Testis (tissue), 2 donors: ENCODE measurements around the gene FBXW9.
"Not testable (repeated sequence)": the region's sequence is repeated elsewhere in the genome, so short reads cannot be mapped to it uniquely, and the experiment has no call there.

Source experiments
- POLR2A ChIP-seq: fragments of 450-650 bp; IDR thresholded peaks from one replicate; pipeline ENCODE4 v1.6.1; 2017; ENCODE audit warnings: antibody characterized with exemption, mild to moderate bottlenecking, moderate library complexity
- TF ChIP-seq, protein P1 (sequence below), 3 experiments: fragments of 450-650 bp in 2 of 3; fragments of 200-600 bp in 1 of 3; sonication (generic) in 1 of 3; IDR thresholded peaks; one replicate each; pipeline ENCODE4 v1.5.1; 2016 to 2019; ENCODE audit warnings: antibody characterized with exemption in 3 of 3, mild to moderate bottlenecking in 2 of 3, moderate library complexity in 1 of 3

DNA sequence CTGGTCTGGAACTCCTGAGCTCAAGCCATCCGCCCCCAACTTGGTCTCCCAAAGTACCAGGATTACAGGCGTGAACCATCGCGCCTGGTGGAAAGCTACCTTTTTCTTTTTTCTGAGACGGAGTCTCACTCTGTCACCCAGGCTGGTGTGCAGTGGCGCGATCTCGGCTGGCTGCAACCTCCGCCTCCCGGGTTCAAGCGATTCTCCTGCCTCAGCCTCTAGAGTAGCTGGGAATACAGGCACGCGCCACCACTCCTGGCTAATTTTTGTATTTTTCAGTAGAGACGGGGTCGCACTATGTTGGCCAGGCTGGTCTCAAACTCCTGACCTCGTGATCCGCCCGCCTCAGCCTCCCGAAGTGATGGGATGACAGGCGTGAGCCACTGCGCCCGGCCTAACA is 994 bp upstream of the FBXW9 start:
- TF ChIP-seq, protein P1, sequence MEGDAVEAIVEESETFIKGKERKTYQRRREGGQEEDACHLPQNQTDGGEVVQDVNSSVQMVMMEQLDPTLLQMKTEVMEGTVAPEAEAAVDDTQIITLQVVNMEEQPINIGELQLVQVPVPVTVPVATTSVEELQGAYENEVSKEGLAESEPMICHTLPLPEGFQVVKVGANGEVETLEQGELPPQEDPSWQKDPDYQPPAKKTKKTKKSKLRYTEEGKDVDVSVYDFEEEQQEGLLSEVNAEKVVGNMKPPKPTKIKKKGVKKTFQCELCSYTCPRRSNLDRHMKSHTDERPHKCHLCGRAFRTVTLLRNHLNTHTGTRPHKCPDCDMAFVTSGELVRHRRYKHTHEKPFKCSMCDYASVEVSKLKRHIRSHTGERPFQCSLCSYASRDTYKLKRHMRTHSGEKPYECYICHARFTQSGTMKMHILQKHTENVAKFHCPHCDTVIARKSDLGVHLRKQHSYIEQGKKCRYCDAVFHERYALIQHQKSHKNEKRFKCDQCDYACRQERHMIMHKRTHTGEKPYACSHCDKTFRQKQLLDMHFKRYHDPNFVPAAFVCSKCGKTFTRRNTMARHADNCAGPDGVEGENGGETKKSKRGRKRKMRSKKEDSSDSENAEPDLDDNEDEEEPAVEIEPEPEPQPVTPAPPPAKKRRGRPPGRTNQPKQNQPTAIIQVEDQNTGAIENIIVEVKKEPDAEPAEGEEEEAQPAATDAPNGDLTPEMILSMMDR (IDR thresholded peaks at IDR 0.05), result not testable (repeated sequence)
- TF ChIP-seq POLR2A, result not testable (repeated sequence)
